WI38 (cell line): ENCODE data around the gene ZCCHC3.

Experiments used
- H3K4me3 ChIP-seq: 2 replicates; pipeline ENCODE4 v1.5.1; 2011; ENCODE audit warnings: low read depth, mild to moderate bottlenecking, control low read depth, low read length
- TF ChIP-seq, protein P1 (sequence below): IDR thresholded peaks from 2 replicates; pipeline ENCODE4 v1.5.1; 2012; ENCODE audit warnings: low read depth, mild to moderate bottlenecking, control low read depth, low read length

Gene ZCCHC3

DNA sequence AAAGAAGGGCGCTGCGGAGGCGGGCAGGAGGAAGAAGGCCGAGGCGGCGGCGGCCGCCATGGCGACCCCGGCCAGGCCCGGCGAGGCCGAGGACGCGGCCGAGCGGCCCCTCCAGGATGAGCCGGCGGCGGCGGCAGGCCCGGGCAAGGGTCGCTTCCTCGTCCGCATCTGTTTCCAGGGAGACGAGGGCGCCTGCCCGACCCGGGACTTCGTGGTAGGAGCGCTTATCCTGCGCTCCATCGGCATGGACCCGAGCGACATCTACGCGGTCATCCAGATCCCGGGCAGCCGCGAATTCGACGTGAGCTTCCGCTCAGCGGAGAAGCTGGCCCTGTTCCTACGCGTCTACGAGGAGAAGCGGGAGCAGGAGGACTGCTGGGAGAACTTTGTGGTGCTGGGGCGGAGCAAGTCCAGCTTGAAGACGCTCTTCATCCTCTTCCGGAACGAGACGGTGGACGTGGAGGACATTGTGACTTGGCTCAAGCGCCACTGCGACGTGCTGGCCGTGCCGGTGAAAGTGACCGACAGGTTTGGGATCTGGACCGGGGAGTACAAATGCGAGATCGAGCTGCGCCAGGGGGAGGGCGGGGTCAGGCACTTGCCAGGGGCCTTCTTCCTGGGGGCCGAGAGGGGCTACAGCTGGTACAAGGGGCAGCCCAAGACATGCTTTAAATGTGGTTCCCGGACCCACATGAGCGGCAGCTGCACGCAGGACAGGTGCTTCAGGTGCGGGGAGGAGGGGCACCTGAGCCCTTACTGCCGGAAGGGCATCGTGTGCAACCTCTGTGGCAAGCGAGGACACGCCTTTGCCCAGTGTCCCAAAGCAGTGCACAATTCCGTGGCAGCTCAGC, 780 bp downstream of the ZCCHC3 start:
- peak overlapping the region; percentile 92 for H3K4me3 ChIP-seq
- TF ChIP-seq, protein P1, sequence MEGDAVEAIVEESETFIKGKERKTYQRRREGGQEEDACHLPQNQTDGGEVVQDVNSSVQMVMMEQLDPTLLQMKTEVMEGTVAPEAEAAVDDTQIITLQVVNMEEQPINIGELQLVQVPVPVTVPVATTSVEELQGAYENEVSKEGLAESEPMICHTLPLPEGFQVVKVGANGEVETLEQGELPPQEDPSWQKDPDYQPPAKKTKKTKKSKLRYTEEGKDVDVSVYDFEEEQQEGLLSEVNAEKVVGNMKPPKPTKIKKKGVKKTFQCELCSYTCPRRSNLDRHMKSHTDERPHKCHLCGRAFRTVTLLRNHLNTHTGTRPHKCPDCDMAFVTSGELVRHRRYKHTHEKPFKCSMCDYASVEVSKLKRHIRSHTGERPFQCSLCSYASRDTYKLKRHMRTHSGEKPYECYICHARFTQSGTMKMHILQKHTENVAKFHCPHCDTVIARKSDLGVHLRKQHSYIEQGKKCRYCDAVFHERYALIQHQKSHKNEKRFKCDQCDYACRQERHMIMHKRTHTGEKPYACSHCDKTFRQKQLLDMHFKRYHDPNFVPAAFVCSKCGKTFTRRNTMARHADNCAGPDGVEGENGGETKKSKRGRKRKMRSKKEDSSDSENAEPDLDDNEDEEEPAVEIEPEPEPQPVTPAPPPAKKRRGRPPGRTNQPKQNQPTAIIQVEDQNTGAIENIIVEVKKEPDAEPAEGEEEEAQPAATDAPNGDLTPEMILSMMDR = no peak

GRCh38 chr20:298776-299391, 1.5 kb downstream of the ZCCHC3 start:
- TF ChIP-seq, protein P1 = no peak
- H3K4me3 ChIP-seq = peak overlapping the region; percentile 92

DNA sequence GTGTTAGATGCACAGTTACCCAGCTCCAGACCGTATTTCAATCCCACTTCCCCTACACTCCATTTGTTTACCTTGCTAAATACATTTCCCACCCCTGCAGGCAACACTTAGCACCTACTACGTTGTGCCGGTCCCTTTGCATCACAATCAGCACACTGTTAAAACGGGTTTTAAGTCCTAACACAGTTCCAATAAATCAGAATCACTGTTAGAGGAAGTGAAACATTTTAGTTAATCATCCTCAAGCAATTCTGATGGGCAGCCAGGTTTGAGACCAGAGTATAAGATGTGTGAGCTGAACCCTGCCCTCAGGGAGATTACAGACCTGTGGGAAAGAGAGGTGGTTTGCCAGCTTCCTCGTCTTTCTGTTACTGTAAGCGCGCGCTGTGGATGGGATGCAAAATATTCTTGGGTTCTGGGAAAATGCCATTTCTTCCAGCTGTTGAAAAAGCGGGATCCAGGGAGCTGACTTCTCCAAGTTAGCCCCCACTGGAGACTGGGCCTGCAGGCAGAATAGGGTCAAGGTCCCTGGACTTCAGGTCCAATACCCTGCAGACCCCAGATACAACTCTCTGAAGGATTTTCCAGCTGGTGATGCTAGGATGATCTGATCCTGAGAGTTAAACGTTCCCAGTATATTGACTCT, 3.1 kb downstream of the ZCCHC3 start:
- peak overlapping the region; percentile 92 for H3K4me3 ChIP-seq
- TF ChIP-seq, protein P1 = no peak

DNA sequence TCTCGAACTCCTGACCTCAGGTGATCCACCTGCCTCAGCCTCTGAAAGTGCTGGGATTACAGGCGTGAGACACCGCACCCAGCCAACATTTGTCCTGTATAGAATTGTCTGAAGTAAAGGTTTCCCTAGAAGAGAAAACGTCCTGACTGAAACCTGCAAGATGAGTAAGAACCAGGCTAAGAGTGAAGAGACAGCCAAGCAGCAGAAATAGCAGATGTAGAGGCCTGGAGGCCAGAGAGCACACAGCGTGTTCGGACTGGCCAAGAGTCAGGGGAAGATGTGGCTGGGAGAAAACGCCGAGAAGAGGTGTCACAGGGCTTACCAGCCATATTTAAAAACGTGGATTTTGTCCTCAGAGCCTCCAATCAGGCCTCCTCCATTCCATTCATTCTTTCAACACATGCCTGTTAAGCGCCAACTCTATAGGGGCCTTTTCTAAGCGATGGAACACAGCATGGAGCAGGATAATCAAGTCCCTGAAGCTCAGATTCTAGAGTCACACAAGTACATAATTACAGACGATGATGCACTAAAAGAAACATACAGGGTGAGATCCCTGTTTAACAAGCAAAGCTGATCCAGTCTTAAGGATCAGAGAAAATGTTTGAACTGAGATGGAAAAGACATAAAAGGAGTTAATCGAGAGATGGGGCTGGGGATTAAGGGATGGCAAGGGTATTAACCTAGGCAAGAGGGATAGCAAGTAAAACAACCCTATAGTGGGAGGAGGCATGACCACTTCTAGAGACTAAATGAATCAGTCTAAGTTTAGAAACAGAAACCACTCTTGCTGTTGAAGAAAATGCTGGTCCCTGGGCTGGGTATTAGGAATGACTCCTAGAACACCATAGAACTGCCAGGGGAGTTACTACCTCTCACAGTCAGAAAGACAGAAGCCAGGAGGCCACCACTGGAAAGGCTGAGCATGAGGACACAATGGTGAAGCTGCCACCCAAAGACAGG, 4.8 kb downstream of the ZCCHC3 start:
- TF ChIP-seq, protein P1 = no peak
- no peak overlapping the region for H3K4me3 ChIP-seq

DNA sequence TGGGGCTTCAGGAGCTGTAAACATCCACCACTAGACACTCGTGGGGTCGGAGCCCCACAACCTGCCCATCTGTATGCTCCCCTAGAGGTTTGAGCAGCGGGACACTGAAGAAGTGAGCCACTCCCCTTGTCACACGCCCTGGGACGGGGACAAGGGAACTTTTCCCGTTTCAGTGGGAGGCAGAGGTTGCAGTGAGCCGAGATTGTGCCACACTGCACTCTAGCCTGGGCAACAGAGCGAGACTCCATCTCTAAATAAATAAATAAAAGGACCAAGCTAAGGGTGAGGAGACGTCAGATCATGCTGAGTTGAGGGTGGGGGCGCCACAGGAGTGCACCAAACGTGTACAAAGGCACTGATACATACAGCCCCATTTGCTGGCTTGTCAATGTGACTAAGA, 8.4 kb downstream of the ZCCHC3 start:
- H3K4me3 ChIP-seq = no peak overlapping the region
- TF ChIP-seq, protein P1 = no peak

DNA sequence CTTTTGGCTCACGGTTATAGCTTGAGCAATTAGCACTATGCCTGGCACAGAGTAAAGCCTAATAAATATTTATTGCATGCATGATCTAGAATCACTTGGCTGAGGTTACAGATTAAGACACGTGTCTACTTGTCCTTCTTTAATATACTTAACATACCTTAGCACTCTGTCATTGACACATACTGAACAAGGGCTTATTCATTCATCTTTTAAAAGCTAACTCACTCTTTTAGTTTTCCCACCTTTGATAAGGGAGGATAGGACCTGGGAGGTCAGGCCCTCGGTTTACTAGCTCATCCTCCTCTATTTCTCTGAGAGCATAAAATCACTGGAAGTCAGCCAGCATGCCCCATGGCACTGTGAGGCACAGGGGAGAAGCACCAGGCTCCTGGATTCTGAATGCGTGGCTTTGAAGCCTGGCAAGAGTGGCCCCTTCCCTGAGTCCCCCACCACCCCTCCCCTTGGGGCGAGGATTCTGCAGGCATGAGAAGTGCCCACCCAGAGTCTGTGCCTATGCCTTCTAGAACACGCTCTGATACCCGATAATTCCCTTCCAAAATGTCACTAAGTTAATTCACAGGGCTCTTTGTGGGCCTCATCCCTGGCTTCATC, 11.2 kb downstream of the ZCCHC3 start:
- TF ChIP-seq, protein P1 = no peak
- no peak overlapping the region for H3K4me3 ChIP-seq
